Liver (tissue), 9 donors: ENCODE measurements around the gene RAB34. TPM values are rescaled to one million over a fixed set of nuclear protein-coding genes. Genes with fewer than 3 reads are reported as not detected.
"Not testable (repeated sequence)": the region's sequence is repeated elsewhere in the genome, so short reads cannot be mapped to it uniquely, and the experiment has no call there.

Source experiments
- DNase-seq: peaks from one replicate; pipeline ENCODE4 v3.0.0-alpha.2; 2017; ENCODE audit warnings: low spot score
- H3K27ac ChIP-seq, 2 donors: one replicate each; pipeline ENCODE4 v1.7.0; 2013; ENCODE audit warnings: inconsistent platforms in 2 of 2, low read length in 2 of 2, control low read depth in 1 of 2, low read depth in 1 of 2, mild to moderate bottlenecking in 1 of 2
- H3K27me3 ChIP-seq, 4 donors: one replicate each; pipeline versions ENCODE4 v1.6.1 to v1.7.0; 2013; ENCODE audit warnings: low read length in 3 of 4, inconsistent platforms in 1 of 4, mild to moderate bottlenecking in 1 of 4, moderate library complexity in 1 of 4; ENCODE audit not compliant: control insufficient read depth in 4 of 4, insufficient read depth in 4 of 4
- H3K36me3 ChIP-seq, 4 donors: one replicate each; pipeline versions ENCODE4 v1.6.1 to v1.7.0; 2013; ENCODE audit warnings: low read length in 3 of 4, mild to moderate bottlenecking in 3 of 4, low read depth in 1 of 4, moderate library complexity in 1 of 4; ENCODE audit not compliant: control insufficient read depth in 4 of 4, insufficient read depth in 3 of 4
- H3K4me1 ChIP-seq, 4 donors: one replicate each; pipeline versions ENCODE4 v1.6.1 to v1.7.0; 2013; ENCODE audit warnings: low read length in 3 of 4, mild to moderate bottlenecking in 3 of 4, moderate library complexity in 1 of 4; ENCODE audit not compliant: control insufficient read depth in 4 of 4, insufficient read depth in 4 of 4
- H3K4me3 ChIP-seq, 3 donors: one replicate each; pipeline versions ENCODE4 v1.6.1 to v1.7.0; 2013; ENCODE audit warnings: low read length in 3 of 3, control low read depth in 1 of 3, low read depth in 1 of 3, mild to moderate bottlenecking in 1 of 3
- H3K9ac ChIP-seq, 2 donors: one replicate each; pipeline ENCODE4 v1.7.0; 2013; ENCODE audit warnings: low read length in 2 of 2, mild to moderate bottlenecking in 2 of 2, moderate library complexity in 2 of 2, control low read depth in 1 of 2, low read depth in 1 of 2
- H3K9me3 ChIP-seq, 4 donors: one replicate each; pipeline versions ENCODE4 v1.6.1 to v1.7.0; 2013; ENCODE audit warnings: low read length in 3 of 4; ENCODE audit not compliant: control insufficient read depth in 4 of 4
- CTCF ChIP-seq: fragments of 150-350 bp; IDR thresholded peaks from 2 replicates; pipeline ENCODE4 v1.5.1; 2017; ENCODE audit warnings: improper control_type of control experiment, low read depth, low read length; ENCODE audit not compliant: missing input control
- RAD21 ChIP-seq, 2 donors: IDR thresholded peaks; 2 replicates each; pipeline ENCODE4 v1.6.1; 2016; ENCODE audit warnings: antibody characterized with exemption in 2 of 2, mild to moderate bottlenecking in 2 of 2
- TAF1 ChIP-seq: conservative IDR thresholded peaks from 2 replicates; pipeline ENCODE4 v1.6.1; 2016; ENCODE audit warnings: antibody characterized with exemption, mild to moderate bottlenecking
- YY1 ChIP-seq: IDR thresholded peaks from 2 replicates; pipeline ENCODE4 v1.6.1; 2016; ENCODE audit warnings: antibody characterized with exemption, mild to moderate bottlenecking
- WGBS: extraction: QIAGEN DNeasy Blood & Tissue Kit; methylation state at CpG from one replicate; pipeline ENCODE4 v1.1.7; 2013; 5-methylcytosine and 5-hydroxymethylcytosine counted together
- polyA plus RNA-seq, 2 donors: library from polyadenylated mRNA; stranded (reverse) in 1 of 2; unstranded in 1 of 2; fragments of 200-250 nt in 1 of 2; fragments of >200 nt in 1 of 2; fragmentation: Nextera tagmentation in 1 of 2; extraction: Ambion mirVana in 1 of 2; gene quantifications; one replicate each; pipeline versions ENCODE4 v1.2.1 to v1.2.3, GENCODE V29; 2013 to 2015
- total RNA-seq, 2 donors: library from RNA; depleted of rRNA; stranded (reverse); fragments of >200 nt; gene quantifications; one replicate each; pipeline ENCODE4 v1.2.3, GENCODE V29; 2014
- TF ChIP-seq, protein P1 (sequence below): IDR thresholded peaks from 2 replicates; pipeline ENCODE4 v1.6.1; 2016; ENCODE audit warnings: antibody characterized with exemption, mild to moderate bottlenecking
- donor health status: healthy.
- donor health status: healthy.
- donor health status: healthy.
- donor health status: healthy.
- donor health status: healthy.

RAB34 gene
- total and polyA plus RNA-seq, 4 donors = 4.5 to 14.3 (median 7.6) TPM

GRCh38 chr17:28723836-28724499 is 6.3 kb upstream of the RAB34 start:
- not testable (repeated sequence) for H3K9ac ChIP-seq
- peaks cover 6 to 49% (median 33%) of the 10 kb centered on the region in 4 donors for H3K4me1 ChIP-seq
- WGBS = 83% methylated on average over 4 of the region's 4 CpGs

GRCh38 chr17:28723159-28723835 is 5.6 kb upstream of the RAB34 start:
- H3K4me1 ChIP-seq = peaks cover 6 to 51% (median 32%) of the 10 kb centered on the region in 4 donors

More at GRCh38 chr17:28723836-28724499, 6.3 kb upstream of the RAB34 start:
- not testable (repeated sequence) for DNase-seq, H3K27me3 ChIP-seq, H3K4me3 ChIP-seq, H3K9me3 ChIP-seq, H3K27ac ChIP-seq
- peaks cover 10 to 28% (median 22%) of the 10 kb centered on the region in 4 donors for H3K36me3 ChIP-seq

More at GRCh38 chr17:28723159-28723835, 5.6 kb upstream of the RAB34 start:
- no peaks in the 10 kb centered on the region for H3K27me3 ChIP-seq
- no peak overlapping the region for H3K27ac ChIP-seq
- WGBS = 82% methylated on average over 6 of the region's 6 CpGs
- H3K36me3 ChIP-seq = peaks cover 10 to 28% (median 22%) of the 10 kb centered on the region in 4 donors
- DNase-seq = no peak
- no peak overlapping the region for H3K4me3 ChIP-seq
- no peak overlapping the region for H3K9ac ChIP-seq
- TF ChIP-seq, protein P1, sequence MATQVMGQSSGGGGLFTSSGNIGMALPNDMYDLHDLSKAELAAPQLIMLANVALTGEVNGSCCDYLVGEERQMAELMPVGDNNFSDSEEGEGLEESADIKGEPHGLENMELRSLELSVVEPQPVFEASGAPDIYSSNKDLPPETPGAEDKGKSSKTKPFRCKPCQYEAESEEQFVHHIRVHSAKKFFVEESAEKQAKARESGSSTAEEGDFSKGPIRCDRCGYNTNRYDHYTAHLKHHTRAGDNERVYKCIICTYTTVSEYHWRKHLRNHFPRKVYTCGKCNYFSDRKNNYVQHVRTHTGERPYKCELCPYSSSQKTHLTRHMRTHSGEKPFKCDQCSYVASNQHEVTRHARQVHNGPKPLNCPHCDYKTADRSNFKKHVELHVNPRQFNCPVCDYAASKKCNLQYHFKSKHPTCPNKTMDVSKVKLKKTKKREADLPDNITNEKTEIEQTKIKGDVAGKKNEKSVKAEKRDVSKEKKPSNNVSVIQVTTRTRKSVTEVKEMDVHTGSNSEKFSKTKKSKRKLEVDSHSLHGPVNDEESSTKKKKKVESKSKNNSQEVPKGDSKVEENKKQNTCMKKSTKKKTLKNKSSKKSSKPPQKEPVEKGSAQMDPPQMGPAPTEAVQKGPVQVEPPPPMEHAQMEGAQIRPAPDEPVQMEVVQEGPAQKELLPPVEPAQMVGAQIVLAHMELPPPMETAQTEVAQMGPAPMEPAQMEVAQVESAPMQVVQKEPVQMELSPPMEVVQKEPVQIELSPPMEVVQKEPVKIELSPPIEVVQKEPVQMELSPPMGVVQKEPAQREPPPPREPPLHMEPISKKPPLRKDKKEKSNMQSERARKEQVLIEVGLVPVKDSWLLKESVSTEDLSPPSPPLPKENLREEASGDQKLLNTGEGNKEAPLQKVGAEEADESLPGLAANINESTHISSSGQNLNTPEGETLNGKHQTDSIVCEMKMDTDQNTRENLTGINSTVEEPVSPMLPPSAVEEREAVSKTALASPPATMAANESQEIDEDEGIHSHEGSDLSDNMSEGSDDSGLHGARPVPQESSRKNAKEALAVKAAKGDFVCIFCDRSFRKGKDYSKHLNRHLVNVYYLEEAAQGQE = no peak
- TF ChIP-seq TAF1 (no peak), CTCF (no peak), YY1 (no peak), RAD21 (IDR thresholded peaks at IDR 0.05) (no peak)
- no peaks in the 10 kb centered on the region for H3K9me3 ChIP-seq
